GM19193 (cell line): ENCODE data around the gene RIMBP2.

Experiments
- POLR2A ChIP-seq: IDR thresholded peaks from 4 replicates; pipeline ENCODE4 v1.6.1; 2011; ENCODE audit not compliant: insufficient read depth, insufficient read length; ENCODE audit errors: extremely low read depth

RIMBP2 gene

DNA sequence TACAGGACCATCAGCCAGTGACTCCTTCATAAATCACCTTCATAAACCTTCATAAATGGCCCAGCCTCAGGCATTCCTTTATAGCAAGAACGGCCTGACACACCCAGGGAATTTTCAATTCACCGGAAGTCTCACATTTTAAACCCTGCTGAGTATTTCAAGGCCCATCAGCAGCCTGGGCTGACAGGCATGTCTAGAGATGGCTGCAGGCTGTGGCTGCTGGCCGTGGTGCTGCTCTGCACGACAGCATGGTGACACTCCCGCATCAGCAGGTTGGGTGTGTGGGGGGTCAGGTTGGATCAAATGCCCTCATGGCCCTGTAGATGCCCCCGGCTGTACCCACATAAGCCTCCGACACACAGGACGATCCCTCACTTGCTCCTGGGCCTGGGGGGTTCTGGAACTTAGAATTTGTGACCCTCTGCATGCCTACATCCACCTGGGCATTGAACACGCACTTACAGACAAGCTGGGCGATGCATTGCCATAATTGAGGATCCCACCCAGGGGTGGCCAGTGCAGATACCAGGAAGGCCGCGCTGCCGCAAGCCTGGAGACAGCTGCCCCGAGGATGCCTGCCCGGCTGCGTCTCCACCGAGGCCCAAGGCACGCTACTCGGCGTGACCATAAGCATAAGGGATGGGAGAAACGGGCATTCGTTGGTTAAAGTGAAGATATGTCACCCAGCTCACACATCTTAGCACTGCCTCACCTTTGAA, 254.1 kb downstream of the RIMBP2 start:
- no peak for TF ChIP-seq POLR2A

GRCh38 chr12:130461447-130461815, 254.7 kb downstream of the RIMBP2 start:
- TF ChIP-seq POLR2A: no peak

GRCh38 chr12:130460611-130461446, 255.3 kb downstream of the RIMBP2 start:
- TF ChIP-seq POLR2A: no peak

GRCh38 chr12:130459916-130460315, 256.2 kb downstream of the RIMBP2 start:
- no peak for TF ChIP-seq POLR2A

- TF ChIP-seq POLR2A: no peak
These were observed 257.8 kb downstream of the RIMBP2 start for GRCh38 chr12:130458341-130458740.

- TF ChIP-seq POLR2A: no peak
These were observed 258.9 kb downstream of the RIMBP2 start for GRCh38 chr12:130457215-130457614.

DNA sequence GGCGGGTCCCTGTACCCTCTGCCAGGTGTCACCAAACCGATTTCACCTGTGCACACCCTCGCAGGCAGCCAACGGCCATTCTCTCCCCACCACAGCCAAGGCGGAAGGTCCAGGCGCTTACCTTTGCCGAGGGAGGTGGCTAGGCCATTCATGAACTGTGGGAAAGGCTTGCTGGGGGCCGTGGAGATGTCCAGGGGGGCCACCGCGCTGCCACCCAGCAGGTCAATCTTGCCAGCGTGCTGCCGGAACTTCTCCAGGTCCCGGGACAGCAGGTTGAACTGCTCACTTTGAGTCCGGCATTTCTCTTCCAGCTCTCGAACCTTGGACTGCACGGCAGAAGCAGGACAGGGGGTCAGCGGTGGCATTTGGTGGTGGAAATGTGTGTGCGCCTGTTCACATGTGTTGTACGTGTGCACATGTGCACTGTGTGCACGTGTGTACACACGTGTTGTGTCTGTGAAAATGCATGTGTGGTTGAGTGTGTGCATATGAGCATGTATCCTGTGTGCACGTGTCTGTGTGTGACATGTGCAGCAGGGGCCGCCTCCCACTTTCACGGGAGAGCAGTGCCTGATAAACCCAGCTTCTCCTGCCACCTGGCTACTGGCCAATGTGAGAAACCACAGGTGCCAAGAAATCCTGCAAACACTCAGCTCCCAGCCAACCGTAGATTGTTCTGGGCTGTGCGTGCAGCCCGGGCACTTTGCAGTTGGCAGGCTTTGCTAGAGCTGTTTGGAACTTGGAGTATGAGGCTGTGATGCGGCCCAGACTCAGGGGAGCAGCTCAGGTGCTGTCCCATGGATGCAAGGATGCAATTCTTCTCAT, 259.5 kb downstream of the RIMBP2 start:
- TF ChIP-seq POLR2A: no peak

DNA sequence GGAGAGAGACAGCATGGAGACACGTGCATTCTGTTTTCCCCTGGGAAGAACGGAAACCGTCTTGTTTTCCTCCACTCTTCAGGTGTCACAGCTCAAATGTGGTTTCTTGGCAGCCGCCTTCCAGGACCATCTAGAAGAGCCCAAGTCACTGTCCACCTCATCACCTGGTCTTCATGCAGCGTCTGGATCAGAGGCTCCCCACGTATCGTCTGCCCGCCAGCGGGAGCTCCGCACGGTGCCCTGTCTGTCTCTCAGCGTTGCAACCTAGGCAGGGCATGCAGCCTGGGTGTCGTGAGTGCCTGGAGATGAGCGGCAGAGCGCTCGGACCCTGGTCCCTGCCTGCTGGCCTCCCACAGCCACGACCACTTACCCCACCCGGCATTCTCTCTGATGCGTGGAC, 260.9 kb downstream of the RIMBP2 start:
- TF ChIP-seq POLR2A: no peak

DNA sequence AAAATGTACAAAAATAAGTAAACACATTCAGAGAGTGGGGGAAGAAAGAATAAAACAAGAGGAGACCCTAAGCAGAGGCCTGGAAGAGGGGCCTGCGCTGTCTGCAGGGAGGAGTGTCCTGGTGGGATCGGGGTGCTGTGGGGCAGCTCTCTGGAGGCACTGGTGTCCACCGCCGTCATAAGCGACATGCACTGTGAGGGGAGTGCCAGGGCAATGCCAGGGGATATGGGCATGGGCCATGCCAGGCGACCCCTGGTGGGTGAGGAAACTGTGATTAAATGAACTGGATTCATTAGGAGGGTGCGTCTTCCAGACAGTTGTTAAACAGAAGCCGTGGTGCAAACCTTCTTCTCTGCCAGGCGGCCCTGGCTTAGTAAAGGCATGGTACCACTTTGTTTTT, 261.8 kb downstream of the RIMBP2 start:
- no peak for TF ChIP-seq POLR2A

- TF ChIP-seq POLR2A: no peak
These were observed 263.6 kb downstream of the RIMBP2 start for GRCh38 chr12:130452546-130452945.

DNA sequence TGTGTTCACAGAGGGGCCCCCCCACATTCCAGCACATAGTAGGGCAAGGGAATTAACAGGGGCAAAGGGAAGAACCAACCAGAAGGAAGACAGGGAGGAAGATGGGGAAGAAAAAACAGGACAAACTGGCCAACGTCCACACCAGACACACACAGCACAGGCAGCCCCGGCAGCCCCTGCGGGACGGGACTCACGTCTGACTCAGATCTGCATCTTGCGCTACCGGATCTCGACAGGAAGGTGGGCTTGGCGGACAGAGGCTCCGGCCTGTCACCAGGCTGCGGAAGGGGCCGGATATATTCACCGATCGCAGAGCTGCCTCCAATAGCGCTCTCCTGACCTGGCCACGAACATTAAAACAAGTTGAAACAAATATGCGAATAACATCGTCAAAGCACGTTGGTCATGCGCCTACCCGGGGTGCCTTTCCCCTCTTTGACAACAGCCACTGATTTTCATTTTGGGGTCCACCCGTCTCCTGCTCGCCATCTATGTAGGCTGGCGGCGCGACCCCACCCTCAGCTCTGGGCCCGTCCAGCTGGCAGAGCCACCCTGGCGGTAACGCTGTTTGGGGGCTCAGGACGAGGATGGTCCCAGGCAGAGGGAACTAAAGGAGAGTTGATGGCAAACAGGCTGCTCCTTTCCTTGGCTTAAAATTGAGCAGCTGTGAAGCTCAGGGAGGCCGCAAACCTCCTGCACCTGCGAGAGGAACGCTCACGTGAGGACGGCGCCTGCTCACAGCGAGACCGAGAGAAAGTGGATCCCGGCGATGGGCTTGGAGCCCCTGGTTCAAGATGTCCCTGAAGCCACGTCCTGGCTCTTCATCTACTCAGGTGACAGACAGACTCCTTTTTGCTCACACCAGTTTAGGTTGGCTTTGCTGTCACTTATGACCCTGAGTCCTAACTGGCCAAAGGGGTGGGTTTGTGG, 264.8 kb downstream of the RIMBP2 start:
- TF ChIP-seq POLR2A: no peak

- no peak for TF ChIP-seq POLR2A
These were observed 266.8 kb downstream of the RIMBP2 start for GRCh38 chr12:130449291-130449690.

DNA sequence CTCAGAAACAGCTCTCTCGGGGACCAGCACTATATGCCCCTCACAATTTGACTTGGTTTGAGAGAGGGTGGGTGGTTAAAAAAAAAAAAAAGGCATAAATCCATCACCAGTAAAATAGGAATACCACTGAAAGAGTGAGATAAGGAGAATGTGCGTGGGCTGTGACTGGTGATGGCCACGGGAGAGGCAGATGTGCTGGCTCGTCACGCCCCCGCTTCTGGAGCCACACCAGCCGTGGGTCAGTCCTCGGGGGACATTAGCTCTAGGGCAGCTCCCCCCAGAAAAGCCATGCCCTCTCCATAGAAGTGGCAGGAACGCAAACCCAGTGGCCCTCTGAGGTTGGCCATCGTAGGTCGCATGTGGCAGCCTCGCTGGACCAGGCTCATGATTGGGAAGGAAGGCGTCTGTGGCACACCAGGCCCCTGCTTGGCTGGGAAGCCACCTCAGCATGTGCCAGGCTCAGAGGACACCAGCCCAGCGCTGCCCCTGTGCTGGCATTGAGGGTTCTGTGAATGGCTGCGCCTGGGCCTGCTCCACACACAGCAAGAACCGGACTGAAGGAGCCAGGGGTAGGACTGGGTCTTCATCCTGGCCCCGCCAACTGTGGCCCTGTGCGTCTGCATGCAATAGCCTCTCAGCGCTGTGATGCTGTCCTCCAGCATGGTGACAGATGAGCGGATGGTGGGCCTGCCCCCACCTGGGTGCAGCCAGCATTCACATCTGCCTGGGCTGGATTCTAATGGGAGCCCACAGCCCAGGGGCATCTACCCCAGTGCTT, 267.9 kb downstream of the RIMBP2 start:
- TF ChIP-seq POLR2A: no peak

GRCh38 chr12:130447655-130447965, 268.5 kb downstream of the RIMBP2 start:
- TF ChIP-seq POLR2A: no peak

GRCh38 chr12:130446846-130447654, 269.0 kb downstream of the RIMBP2 start:
- TF ChIP-seq POLR2A: no peak
